Measurements from ENCODE around the gene PPARG.

- TF ChIP-seq CTCF (IDR thresholded peaks at IDR 0.05) = no peak
- no peak for TF ChIP-seq POLR2A (IDR thresholded peaks at IDR 0.05)
- TF ChIP-seq POLR2AphosphoS5 (IDR thresholded peaks at IDR 0.05) = no peak
These were observed 184.6 kb downstream of the PPARG start for GRCh38 chr3:12473511-12473910.

Data from sigmoid colon (tissue), 4 donors.